HG03039 (cell line): ENCODE data around the gene PRKG1.
"Not testable (repeated sequence)": the region's sequence is repeated elsewhere in the genome, so short reads cannot be mapped to it uniquely, and the experiment has no call there.

Experiments
- ATAC-seq: cut with Tn5 transposase; IDR thresholded peaks from one replicate; pipeline ENCODE4 v1.9.1; 2021; ENCODE audit warnings: mild to moderate bottlenecking, moderate library complexity; ENCODE audit not compliant: unreplicated experiment

Gene PRKG1

DNA sequence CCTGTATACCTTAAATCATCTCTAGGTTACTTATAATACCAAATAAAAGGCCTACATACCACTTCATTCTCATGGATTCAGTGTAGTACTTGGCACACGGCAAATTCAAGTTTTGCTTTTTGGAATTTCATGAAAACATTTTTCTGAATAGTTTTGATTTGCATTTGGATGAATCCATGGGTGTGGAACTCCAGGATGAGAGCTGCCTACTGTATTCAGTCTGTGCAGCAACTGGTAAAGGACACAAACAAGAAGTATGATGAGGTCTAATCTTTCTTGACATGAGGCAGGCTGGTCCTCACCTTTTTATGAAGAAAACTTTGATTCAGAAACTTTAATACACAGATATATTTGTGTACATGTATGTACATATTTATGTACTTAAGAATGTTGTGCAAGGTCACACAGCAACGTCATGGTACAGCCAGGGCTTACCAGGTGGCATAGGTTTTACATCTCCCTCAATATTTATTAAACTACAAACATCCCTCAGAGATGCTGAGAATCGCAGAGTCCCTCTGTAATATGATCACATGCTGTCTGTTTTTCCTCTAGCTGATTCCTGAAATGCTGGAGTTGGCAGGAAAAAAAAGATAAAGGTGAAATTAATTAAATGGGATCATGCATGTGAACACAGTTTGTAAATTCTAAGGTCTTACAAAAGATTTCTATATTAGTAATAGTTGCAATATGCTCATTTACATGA is 239.6 kb downstream of the PRKG1 start:
- ATAC-seq: no peak

DNA sequence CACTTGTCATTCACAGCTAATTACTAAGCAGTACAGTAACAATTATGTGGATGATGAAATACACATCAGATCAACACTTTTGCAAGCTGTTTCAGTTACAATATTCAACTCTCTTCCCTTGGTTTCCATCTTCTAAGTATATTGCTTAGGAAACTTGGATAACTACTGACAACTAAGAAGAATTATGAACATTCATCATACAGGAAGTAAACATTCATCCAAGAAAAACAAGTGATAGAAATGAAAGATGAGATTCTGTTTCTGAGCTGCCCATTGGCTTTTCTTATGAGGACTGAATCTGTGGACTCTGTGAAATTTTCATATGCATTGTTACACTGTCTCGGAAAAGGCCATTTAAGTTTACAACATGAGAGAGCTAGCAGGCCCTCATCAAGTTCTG is 240.2 kb downstream of the PRKG1 start:
- no peak for ATAC-seq

DNA sequence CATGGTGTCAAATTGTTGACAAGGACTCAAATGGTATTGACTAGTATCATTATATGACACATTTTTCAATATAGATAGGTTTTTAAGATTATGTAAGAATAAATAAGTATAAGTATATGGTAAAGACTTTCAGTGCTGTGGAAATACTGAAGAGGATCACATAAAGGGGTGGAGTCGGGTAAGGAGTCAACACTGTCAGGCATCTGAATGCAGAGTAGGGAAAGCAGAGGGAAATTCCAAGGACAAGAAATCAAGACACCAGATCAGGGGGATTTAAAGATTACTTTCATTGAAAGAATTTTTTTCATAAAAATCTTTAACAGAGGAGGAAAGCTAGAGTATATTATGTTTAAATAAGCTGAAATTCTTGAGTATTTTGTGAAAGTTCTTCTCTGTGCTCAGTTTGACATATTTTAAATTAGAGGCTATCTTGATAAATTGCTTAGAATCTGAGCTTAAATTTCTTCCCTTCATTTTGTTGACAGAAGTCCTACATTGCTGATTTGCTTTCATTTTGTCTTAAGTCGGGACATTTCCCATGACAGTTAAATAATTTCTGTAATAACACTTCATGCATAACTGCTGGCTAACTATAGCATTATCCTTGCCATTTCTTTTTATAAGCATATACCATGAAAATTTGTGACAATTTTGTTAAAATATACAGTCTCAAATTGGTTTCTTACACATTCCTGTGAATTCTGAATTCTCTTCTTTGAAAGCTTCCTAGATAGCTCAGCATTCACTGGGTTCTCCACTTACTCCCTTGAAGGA is 244.3 kb downstream of the PRKG1 start:
- no peak for ATAC-seq

DNA sequence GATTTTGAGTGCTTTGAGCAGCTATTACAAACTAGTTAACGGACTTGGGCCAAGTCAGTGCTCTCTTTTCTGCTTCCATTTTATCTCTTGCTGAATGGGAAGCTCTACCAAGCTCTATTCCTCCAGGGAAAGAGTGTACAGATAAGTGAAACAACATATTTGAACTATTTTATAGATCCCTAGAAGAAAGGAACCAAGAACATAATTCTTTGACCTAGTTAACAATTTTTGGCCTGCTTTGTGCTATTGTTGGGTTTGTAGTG is 244.8 kb downstream of the PRKG1 start:
- no peak for ATAC-seq

DNA sequence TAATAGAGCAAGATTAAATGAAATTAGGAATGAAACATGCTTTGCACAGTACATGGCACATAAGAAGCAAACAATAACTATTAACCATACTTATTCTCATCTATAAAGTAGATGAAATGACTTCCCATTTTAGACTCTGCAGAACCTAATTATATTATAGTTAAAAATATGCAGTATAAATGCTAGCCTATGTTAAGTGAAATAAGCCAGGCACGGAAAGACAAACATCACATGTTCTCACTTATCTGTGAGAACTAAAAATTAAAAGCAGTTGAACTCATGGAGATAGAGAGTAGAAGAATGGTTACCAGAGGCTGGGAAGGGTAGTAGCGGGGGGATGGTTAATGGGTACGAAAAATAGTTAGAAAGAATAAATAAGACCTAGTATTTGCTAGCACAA is 247.0 kb downstream of the PRKG1 start:
- no peak for ATAC-seq

DNA sequence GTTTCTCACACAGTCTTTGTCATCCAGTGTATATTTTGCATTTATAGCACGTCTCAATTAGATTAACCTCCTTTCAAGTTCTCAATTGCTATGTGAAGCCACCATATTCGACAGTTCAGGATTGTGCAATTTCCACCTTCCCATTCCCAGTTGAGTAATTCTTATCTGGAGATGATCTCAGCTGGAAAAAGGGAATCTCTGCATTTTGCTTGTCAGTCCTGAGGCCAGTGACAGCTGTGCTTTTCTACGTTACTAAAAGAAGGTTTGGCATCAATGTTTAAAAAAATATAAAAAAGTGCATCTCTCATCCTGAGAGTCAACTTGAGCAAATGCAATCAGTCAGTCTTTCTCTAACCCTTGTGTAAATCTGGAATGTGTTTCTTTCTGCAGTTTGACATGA is 247.7 kb downstream of the PRKG1 start:
- ATAC-seq: no peak

DNA sequence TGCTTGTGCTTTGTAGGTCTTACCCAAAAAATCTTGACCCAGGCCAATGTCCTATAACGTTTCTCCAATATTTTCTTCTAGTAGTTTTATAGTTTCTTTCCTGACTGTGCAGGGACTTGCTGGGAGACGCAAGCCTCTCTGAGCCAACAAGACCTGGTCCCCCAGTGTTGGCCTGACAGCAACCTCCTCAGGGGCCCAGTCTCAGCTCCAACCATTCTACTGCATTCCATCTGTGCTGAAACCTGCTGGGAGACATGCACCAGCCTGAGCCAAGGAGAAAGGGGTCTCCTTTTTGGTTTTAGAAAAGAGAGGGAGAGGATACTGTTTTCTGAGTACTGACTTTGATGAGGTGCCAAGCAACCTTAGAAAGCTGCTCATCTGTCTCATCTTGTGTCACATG is 251.4 kb downstream of the PRKG1 start:
- ATAC-seq: no peak

DNA sequence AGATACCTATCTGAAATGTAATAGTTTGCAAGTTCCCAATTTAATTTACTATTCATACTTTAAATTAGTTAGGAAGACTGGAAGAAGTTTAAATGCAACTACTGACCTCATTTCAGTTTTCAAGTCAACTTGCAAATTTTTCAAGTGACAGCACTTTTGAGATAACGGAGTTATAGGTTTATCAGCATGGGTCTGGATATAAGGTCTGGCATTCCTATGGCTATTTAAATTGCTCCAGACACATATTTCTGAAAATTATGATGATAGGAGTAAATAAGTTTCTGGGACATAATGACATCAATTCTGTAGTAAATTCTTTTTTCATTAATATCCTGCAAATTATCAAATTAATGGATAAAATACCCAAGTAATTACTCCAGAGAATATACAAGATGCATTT is 251.9 kb downstream of the PRKG1 start:
- ATAC-seq: no peak

DNA sequence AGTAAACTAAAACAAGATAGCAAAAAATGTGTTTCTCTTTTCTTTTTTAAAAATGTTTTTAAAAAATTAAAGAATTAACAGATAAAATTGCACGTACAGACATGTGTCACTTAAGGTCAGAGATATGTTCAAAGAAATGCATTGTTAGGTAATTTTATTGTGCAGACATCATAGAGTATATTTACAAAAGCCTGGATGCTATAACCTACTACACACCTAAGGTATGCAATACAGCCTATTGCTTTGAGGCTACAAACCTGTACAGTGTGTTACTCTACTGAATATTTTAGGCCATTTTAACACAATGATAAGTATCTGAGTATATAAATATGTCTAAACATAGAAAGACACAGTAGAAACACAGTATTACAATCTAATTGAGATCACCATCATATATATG is 253.1 kb downstream of the PRKG1 start:
- ATAC-seq: no peak

DNA sequence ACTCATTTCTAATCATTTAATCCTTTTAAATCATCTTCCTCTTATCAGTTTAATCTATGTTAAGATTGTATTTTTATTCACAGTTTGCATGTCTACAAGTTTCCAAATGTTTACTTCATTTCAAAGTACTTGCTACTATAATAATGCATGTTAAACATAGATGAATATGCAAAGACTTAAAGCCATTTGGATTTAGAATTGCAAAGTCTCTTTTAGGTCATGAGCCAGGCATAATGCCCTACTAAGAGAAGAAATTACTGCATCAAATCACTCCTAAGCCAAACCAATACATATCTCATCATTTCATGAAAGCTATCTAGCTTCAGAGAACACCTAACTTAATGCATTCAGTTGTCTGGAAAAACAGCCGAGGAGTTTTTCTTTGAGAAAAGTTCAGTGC is 266.1 kb downstream of the PRKG1 start:
- ATAC-seq: no peak

DNA sequence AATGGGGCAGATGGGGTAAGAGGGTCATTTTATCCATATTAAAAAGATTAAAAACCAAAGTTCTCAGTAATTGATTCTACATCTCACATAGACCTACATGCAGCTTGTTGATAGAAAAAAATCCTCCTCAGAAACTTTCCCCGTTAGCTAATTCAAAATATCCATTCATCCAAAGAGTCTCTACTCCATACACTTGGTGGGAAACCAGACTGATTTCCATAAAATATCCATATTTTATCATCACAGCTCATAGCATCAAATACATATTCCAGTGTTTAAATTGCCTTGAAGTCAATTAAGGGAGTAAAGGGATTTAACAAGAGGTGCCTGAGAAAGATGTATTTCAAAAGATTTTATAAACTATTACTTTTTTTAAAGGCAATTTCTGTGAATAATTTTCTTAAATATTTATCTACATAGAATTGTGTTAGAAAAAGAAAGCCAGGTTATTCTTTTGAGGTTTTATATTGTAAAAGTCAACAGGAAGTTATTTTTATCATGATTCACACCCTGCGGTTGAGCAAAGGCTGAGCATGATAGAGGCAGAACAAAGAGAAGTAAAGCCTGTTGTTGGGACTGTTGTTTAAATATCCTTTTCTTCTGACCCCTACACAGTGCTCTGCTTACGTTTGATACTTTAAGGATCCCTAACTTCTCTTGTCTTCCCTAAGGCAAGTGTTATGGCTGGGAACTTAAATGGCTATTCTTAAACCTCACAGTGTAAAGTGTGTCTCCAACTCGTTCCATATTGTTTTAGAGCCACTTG is 266.7 kb downstream of the PRKG1 start:
- ATAC-seq: no peak

DNA sequence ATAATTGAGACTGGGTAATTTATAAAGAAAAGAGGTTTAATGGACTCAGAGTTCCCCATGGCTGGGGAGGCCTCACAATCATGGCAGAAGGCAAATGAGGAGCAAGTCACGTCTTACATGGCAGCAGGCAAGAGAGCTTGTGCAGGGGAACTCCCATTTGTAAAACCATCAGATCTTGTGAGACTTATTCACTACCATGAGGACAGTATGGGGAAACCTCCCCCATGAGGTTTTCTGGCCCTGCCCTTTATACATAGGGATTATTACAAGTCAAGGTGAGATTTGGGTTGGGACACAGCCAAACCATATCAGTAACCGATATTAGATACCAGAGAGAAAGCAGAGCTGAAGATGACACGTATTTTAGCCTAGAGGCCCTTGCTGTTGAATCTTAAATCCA is 267.5 kb downstream of the PRKG1 start:
- ATAC-seq: not testable (repeated sequence)

DNA sequence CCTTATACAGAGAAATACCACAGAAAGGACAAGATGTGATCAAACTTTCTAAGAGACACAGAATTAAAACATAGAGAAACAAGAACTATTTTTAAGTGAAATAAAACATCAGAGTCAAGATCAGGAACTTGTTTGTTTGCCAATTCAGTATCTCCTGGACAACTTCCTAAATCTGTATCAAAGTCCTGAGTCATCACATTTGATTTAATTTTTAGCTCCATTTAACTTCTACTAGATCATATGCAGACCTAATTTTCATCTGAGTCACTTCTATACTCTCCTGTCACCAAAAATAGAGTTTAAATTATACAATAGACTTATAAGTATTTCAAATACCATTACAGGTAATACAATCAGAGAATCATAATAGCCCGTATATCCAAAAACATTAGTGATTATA is 268.1 kb downstream of the PRKG1 start:
- no peak for ATAC-seq

DNA sequence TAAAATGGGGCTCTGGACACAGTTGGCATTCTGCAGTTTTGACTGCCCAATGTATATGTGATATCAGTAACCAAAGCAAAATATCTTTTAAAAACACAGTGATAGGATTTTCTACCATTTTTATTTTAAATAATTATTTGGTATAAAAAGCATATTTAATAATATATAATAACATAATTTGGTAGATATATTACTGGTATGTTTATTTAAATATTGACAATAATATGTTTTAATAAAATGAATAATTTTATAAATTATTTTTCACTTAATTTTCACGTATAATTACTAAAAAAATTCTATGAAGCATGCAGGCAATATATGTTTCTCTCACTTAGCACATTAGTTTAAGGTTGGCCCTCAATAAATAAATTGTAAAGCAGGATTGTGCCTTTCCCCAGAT is 269.1 kb downstream of the PRKG1 start:
- ATAC-seq: no peak

DNA sequence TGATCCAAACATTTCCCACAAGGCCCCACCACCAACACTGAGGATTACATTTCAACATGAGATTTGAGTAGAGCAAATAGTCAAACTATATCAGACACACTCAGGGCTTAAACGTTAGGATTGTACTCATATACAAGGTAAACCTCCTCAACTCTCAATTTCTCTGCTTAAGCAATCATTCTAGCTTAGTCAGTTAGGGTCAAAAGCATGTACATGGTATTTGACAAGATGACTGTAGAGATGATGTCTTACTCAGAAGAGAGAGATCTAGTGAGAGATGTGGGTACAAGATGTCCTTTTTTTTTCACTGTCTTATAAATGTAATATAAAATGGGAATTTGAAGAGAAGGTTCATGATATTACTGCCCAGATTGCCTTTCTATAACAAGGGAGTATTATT is 270.1 kb downstream of the PRKG1 start:
- ATAC-seq: no peak

DNA sequence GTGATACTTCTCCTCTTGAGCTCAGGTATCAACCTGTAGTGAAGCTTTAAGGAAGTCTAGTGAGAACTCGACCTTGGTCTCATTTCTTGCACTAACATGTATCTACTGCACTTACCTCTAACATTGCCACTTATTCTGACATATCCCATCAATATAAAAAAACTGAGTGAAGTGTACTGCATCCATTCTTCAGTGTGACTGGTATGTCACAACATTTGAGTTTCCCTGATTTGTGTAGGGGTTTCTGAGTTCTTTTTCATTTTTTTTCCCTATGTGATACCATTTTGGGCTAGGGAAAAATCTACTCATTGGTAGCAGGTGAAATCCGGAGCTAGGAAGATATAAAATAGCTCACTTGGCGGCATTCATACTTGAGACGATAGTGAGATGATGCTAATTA is 274.3 kb downstream of the PRKG1 start:
- ATAC-seq: no peak

DNA sequence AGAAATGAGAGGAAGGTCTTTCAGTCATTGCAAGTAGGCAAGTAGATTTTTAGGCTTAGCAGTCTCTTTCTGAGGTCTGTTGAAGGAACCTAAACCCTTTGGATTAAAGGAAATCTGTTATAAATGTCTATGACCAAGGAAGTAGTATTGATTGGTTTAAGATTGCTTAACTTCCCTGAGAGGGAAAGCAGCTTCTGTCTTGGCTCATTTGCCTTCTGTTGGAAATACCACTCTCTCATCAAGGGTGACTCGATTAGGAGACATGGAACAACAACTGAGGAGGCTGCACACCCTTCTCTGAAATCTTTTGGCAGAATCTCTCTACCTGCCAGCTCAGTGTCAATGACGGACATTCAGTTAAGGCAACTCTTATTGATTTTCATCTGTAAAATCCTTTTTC is 282.9 kb downstream of the PRKG1 start:
- ATAC-seq: no peak

DNA sequence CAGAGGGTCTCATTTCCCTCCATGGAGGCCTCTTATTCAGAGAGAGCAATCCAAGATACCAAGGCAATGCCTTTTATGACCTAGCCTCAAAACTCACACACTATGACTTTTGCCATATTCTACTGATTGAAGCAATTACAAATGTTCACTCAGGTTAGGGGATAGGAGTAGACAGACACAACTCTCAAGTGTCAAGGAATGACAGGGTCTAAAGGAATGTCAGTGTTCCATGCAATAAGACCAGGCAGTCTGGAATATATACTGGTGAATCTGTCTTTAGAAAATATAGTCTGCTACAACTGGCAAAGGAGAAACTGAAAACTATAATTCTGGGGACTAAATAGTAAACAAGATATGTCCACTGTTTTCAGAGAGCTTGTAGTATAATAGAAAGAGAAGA is 283.9 kb downstream of the PRKG1 start:
- no peak for ATAC-seq

DNA sequence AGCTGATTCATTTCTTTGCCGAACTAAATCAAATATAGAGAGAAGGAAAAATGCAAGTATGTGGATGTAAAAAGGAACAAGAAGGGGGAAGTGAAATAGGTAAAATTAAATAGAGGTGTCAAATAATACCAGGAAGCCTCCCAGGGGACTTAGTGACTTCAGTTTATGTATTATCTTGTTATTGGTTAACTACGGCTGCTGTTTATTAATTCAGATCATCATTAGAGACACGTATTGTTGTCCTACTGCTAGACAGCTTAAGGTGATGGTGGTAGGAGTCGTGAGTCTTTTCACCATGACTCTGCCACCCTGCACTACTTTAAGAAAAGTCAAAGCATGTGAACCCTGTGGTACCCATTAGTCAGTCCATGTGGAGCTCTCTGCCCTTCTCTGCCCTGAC is 289.1 kb downstream of the PRKG1 start:
- no peak for ATAC-seq

DNA sequence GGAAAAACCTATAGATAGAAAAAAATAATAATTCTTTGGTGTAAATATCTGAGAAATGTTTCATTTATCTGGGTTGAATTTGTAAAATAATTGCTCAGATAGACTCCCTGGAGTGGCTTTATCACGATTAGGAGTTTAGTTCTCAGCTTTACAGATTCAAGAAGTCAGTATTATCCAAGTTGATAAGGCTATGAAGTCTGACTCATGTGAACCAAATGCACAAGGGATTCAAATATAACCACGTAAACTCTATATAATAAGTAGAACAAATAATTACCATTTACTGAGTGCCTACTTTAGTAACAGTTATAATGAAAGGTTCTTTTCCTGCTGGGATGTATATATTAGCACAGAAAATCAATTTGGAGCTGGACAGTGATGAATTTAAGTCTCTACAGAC is 290.4 kb downstream of the PRKG1 start:
- ATAC-seq: no peak

DNA sequence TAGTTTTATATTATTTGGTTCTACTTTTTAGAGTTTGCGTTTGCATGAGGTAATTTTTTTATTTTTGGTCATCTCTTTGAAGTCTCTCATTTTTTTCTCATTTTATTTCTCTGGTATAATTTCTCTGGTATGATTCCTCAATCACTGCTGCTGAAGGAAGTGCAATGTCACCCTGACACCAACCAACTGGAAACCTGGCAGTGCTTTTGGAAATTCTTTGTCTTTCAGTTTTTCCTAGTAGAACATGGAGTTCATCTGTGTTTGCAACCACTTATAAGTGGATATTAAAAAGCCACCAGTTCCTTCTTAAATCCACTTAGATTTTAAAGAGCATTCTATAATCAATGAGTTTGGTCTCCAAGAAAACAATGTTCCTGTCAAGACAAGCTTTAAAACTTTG is 291.8 kb downstream of the PRKG1 start:
- no peak for ATAC-seq

DNA sequence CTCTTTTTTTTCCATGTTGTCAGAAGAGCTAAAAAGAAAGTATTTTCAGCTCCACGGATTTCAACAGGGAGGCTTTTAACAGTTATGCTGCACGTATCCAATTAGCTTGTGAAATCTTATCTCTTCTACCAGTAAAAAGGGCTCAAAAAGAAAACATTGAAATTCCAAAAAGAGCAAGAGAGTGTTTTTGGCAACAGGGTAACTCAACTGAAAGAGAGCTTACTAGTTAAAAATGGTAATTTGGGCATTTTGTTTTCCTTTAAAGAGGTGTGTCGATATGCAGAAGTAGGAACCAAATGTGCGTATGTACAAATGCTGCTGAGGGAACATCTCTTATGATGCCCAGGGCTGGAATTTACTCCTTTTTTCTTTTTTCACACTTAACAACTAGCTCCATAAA is 292.8 kb downstream of the PRKG1 start:
- ATAC-seq: no peak
